ENCODE results near the gene MTRR. TPM values are rescaled to one million over a fixed set of nuclear protein-coding genes. Genes with fewer than 3 reads are reported as not detected.

Gene MTRR
- total and polyA plus RNA-seq, 2 of the 8 experiments (the other 6 are each of a cell fraction or from before 2014, with no cell fraction given), result 36.4 to 53.8 TPM

GRCh38 chr5:7842531-7842930, 26.4 kb upstream of the MTRR start:
- Histone ChIP-seq H4K20me1 (replicated peaks in 1 of 2; ENCODE audit: control insufficient read depth in 1 of 2, insufficient read depth in 2 of 2, low read length in 2 of 2) (no peaks in the 10 kb centered on the region), H3K36me3 (ENCODE audit: control insufficient read depth in 2 of 4, insufficient read depth in 4 of 4, low read length in 3 of 4) (no peaks in the 10 kb centered on the region), H4K8ac (ENCODE audit: extremely low read depth, insufficient read depth, low read length) (no peak overlapping the region), H2AK5ac (ENCODE audit: low read depth, low read length) (no peak overlapping the region), H2BK5ac (ENCODE audit: low read depth, low read length) (no peak overlapping the region), H3K79me2 (ENCODE audit: control insufficient read depth in 1 of 2, insufficient read depth in 2 of 2, low read length in 2 of 2) (no peaks in the 10 kb centered on the region), H3K79me1 (ENCODE audit: low read depth, low read length) (no peaks in the 10 kb centered on the region), H3K23ac (ENCODE audit: insufficient read length) (no peak overlapping the region), H3K4ac (replicated peaks; ENCODE audit: insufficient read length, low read depth, low read length) (no peak overlapping the region), H4K91ac (replicated peaks; ENCODE audit: insufficient read length, low read length) (no peak overlapping the region), H3K9me3 (ENCODE audit: insufficient read depth in 2 of 2, low read depth in 1 of 2, low read length in 1 of 2) (no peaks in the 10 kb centered on the region), H3K9ac (replicated peaks in 1 of 4; ENCODE audit: extremely low read depth in 1 of 4, low read depth in 3 of 4, low read length in 3 of 4) (no peak overlapping the region), H3K18ac (ENCODE audit: extremely low read depth, low read length) (no peak overlapping the region), H3K27ac (ENCODE audit: low read depth, low read length) (no peak overlapping the region), H3K4me1 (replicated peaks in 1 of 4; ENCODE audit: control insufficient read depth in 3 of 4, insufficient read depth in 4 of 4, low read length in 3 of 4) (no peaks in the 10 kb centered on the region), H3K14ac (ENCODE audit: insufficient read length) (no peak overlapping the region), H4K5ac (ENCODE audit: insufficient read length, low read depth, low read length) (no peak overlapping the region), H3K27me3 (replicated peaks in 1 of 4; ENCODE audit: control insufficient read depth in 3 of 4, extremely low read depth in 1 of 4, insufficient read depth in 3 of 4, low read length in 3 of 4) (no peaks in the 10 kb centered on the region), H2BK20ac (ENCODE audit: low read length) (no peak overlapping the region), H2AFZ (ENCODE audit: low read length) (no peak overlapping the region), H2BK15ac (ENCODE audit: low read length) (no peak overlapping the region), H2BK12ac (ENCODE audit: low read depth, low read length) (no peak overlapping the region), H3K56ac (replicated peaks; ENCODE audit: insufficient read length, low read depth, low read length) (no peak overlapping the region), H3K4me3 (ENCODE audit: extremely low read depth in 1 of 4, insufficient read depth in 2 of 4, low read depth in 3 of 4, low read length in 4 of 4) (no peak overlapping the region), H2BK120ac (replicated peaks; ENCODE audit: low read depth, low read length) (no peak overlapping the region), H3K23me2 (ENCODE audit: low read depth, low read length) (no peaks in the 10 kb centered on the region), H3K4me2 (ENCODE audit: insufficient read depth in 1 of 2, low read depth in 2 of 2, low read length in 2 of 2) (no peak overlapping the region)
- ChIA-PET POLR2A (ENCODE audit: partially characterized antibody) (no interaction called here), CTCF (ENCODE audit: partially characterized antibody) (interaction anchor here (5.7 kb wide), 1 partner anchor 15 kb away, joined by 31 read pairs; no protein-coding TSS in a partner anchor)
- DNase-seq (ENCODE audit: low read depth in 1 of 2, low spot score in 2 of 2) (no peak), FAIRE-seq (no peak)
- WGBS, 2 experiments (ENCODE audit: extremely low coverage in 1 of 2, insufficient coverage in 1 of 2, insufficient read length in 1 of 2, insufficient replicate concordance in 2 of 2, low coverage in 1 of 2, low lambda C conversion rate in 2 of 2, missing lambda C conversion rate in 1 of 2), result 82% methylated on average over 2 of the region's 2 CpGs; no CpG with 5 or more reads in 1 of the 2 experiments
- no peak for TF ChIP-seq KDM4A (IDR thresholded peaks at IDR 0.05; ENCODE audit: low read depth, low read length, severe bottlenecking)
- no peak for TF ChIP-seq EZH2 (IDR thresholded peaks at IDR 0.05; ENCODE audit: low read depth, low read length, severe bottlenecking)
- TF ChIP-seq MAFK (IDR thresholded peaks at IDR 0.05; ENCODE audit: low read depth, low read length), result no peak
- no peak for TF ChIP-seq GTF2F1 (IDR thresholded peaks at IDR 0.05; ENCODE audit: borderline replicate concordance, low read depth, low read length)

Measured in H1 (cell line).